ENCODE data around the gene IGFBP1.
A peak's percentile ranks its signal among the peaks of the same experiment; 100 is the strongest.

The IGFBP1 gene

DNA sequence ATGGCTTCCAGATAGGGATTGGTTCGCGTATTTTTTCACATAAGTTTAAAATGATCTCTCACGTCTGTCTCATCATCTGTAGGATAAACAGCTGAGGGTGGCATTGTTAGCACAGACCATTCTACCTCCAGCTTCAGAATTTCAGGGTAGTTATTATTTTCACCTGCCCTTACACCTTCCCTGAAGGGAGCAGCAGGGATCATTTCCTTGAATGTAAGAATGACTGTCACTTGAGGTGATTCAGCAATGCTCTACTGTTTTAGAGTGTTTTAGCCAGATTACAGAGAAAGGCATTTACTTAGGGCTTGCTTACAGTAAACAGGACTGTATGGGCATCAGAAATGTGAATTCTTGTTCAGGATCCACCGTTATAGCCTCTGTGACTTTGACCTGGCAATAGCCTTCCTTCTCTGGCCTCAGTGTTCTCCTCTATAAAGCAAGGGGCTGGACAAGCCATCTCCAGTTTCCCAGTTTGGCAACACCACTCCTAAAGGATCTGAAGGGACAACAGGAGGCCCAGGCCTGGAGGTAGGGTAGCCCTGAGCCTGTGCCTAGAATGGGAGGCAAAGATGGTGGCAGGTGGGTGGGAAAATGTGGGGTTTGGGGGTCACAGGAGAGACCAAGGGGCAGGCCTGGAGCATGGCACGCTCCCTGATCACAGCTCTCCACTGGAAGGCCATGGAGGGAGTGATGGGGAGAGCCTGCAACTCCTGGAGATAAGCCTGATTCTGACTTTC is 1.2 kb upstream of the IGFBP1 start:
- no peak for TF ChIP-seq POLR2A (IDR thresholded peaks at IDR 0.05; ENCODE audit: low read depth, low read length)
- DNase-seq (ENCODE audit: insufficient read length, low spot score), result no peak
- no peak for FAIRE-seq

DNA sequence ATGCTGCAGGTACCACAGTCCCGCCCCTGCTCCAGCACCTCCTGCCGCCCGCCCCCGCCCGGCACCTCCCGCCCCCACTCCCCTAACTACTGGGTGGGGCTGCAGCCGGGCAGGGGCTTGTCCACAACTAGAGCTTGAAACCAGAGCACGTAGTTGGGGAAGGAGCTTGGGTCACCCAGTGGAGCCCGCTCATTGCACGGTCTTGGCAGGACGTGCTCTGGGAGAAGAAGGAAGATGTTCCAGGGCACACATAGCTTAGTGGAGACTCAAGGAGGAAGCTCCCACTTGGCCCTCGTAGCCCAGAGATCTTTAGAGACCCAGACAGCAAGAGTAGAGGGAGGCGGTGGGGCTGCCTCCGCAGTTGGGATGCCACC is 692 bp downstream of the IGFBP1 start:
- DNase-seq (ENCODE audit: insufficient read length, low spot score) (no peak), FAIRE-seq (no peak)
- TF ChIP-seq POLR2A (IDR thresholded peaks at IDR 0.05; ENCODE audit: low read depth, low read length), result no peak

DNA sequence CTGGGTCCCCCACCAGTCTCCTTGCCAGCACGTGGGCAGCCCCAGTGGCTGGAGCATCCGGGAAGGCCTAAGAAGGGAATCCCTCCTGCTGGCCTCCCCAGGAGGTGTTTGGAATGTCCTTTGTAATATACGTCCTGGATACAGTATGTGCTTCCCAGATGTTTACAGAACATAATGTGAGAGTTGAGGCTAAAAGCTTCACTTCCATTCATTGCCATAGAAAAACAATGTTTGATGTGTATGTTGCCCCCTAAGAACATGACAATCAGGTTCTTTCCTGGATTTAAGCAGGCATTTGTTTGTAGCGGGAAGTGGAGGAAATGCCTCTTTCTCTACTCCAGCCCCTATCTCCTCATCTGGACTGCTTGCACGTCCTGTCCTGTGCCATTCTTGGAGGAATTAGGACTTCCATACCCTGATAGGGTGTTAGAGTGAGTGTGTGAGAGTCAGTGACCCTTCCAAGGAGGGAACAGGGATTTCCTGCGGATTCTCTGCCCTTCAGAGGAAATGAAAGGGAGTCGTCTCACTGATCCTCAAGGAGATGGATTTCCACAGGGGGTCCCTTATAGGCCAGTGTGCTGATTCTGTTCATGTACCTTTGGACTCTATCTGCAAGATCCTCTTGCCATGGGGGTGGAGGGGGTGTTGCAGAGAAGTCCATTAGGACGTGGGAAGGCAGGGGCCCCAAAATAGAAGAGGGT is 1.2 kb downstream of the IGFBP1 start:
- DNase-seq (ENCODE audit: insufficient read length, low spot score), result no peak
- no peak for FAIRE-seq

DNA sequence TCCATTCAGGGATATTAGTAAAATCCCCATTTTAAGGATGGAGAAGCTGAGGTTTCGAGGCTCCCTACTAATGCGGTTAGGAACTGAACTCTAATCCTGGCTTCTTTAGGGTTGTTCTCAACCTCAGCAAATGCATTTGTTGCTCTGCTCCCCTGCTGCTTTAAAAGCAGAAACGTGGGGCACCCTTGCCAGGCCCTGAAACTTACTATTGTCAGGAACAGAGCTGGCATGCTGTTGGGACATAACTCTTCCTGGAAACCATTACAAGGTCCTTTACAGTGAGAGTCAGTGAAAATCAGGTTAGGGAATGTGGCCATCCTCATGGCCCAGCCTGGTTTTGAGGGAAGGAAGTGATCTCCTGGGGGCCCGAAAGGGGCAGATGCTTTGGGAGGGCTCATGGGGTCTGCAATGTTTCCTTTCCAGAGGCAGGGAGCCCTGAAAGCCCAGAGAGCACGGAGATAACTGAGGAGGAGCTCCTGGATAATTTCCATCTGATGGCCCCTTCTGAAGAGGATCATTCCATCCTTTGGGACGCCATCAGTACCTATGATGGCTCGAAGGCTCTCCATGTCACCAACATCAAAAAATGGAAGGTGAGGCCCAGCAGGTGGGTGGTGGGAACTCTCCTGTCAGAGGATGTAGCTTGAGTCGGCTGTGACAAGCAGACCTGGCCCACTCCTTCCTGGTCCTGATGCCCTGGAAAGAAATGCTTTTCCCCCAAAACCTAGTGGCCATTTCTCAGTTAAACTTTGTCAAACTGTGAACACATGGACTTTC is 2.0 kb downstream of the IGFBP1 start:
- FAIRE-seq, result no peak
- no peak for TF ChIP-seq POLR2A (IDR thresholded peaks at IDR 0.05; ENCODE audit: low read depth, low read length)

More for the DNA sequence above, 1.2 kb downstream of the IGFBP1 start:
- no peak for TF ChIP-seq POLR2A (IDR thresholded peaks at IDR 0.05; ENCODE audit: low read depth, low read length)

DNA sequence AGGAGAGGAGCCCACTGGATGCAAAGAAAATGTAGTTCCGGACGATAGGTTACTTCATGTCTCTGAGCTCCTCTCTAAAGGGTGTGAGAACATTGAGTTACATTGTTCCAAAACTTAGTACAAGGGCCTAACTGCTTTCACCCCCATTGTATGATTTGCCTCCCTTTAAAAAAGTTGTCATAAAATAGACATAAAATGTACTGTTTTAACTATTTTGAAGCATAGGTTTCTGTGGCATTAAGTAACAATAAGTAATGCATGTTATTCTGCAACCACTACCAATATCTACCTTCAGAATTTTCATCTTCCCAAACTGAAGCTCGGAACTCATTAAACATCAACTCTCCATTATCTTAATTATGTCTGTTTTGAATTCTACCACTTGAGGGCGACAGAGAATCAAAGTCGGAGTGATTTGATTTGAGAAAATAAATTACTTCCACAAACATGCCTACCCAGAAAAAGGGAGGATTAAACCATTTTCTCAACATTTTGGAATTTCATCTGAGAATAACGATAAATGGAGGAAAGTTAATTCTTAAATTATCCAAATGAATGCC is 2.7 kb downstream of the IGFBP1 start:
- no peak for FAIRE-seq
- DNase-seq (ENCODE audit: insufficient read length, low spot score), result no peak
- TF ChIP-seq POLR2A (IDR thresholded peaks at IDR 0.05; ENCODE audit: low read depth, low read length), result no peak

More for the DNA sequence above, 2.0 kb downstream of the IGFBP1 start:
- DNase-seq (ENCODE audit: insufficient read length, low spot score), result no peak

DNA sequence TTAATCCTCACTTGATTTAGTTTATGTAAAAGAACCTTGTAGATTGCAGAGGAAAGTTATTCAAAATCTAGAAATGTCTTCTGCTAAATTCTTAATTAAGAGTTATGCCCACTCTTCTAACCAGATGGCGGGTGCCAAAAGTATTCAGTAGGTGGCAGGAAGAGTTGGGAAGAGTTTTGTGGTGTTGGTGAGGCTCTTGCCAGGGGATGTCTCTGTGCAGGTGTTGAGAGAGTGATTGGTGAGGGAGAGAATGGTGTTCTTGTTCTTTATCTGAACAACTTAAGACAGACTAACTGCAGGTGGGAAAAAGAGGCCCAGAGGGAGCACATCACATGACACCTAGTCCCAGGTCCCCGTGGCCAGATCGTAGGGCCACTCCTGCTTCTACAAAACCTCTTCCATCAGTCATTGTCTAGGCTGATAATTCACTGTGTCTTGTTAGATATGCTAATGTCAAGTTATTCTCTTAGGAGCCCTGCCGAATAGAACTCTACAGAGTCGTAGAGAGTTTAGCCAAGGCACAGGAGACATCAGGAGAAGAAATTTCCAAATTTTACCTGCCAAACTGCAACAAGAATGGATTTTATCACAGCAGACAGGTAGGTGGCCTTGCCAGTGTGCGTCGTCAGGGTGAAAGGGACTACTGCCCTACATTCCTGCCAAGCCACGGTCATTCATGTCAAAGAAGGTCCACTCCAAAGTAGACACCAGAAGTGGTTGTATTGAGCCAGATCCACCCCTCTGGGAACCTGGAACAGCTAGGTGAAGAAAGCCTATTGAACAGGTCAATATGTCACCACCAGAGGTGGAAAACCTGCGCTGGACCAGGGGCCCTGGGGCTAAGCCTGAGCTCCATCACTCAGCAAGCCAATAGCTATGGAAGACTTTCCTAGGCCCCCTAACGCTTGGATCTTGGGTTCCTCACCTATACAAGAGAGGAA is 3.4 kb downstream of the IGFBP1 start:
- FAIRE-seq, result no peak
- DNase-seq (ENCODE audit: insufficient read length, low spot score), result no peak
- TF ChIP-seq POLR2A (IDR thresholded peaks at IDR 0.05; ENCODE audit: low read depth, low read length), result no peak

DNA sequence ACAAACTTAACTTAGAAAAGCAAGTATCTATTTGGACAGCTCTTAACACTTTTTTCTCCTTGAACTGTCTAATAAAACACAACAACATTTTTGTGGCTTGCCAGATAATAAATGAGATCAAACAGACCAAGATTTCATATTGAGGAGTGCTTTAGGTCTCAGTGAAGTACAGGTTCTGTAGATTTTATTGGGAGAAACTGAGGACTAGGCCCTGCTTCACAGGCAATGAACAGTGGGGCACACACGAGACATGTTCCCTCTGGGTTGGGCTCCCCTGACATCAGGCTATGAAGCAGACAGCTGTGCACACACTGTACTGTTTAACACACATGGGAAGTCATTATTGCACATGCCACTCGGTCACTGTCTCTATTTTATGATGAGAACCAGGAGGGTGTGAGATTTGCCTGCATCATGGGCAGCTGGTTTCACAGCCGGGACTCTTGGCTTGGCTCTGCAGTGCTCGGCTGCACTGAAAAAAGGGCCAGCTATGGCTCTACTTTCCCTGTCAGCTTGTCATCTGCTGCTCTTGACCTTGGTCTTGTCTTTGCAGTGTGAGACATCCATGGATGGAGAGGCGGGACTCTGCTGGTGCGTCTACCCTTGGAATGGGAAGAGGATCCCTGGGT is 4.2 kb downstream of the IGFBP1 start:
- TF ChIP-seq POLR2A (IDR thresholded peaks at IDR 0.05; ENCODE audit: low read depth, low read length), result no peak
- DNase-seq (ENCODE audit: insufficient read length, low spot score) (no peak), FAIRE-seq (no peak)

DNA sequence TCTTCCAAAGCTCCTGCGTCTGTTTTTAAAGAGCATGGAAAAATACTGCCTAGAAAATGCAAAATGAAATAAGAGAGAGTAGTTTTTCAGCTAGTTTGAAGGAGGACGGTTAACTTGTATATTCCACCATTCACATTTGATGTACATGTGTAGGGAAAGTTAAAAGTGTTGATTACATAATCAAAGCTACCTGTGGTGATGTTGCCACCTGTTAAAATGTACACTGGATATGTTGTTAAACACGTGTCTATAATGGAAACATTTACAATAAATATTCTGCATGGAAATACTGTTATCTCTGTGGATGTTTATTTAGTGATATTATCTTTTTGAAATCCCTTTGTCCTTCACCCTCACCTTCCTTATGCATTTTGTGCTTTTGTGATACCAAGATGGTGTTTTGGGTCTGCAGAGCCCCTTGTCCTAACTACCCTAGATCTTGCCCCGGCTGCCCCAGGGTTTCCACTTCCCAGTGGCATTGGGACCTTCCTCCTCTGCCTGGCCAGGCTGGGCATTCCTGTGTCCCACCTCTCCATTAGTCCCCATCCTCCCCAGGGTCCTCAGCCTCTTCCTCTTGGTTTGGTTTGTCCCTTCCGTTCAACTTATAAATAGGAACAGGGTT is 5.2 kb downstream of the IGFBP1 start:
- FAIRE-seq, result no peak
- no peak for TF ChIP-seq POLR2A (IDR thresholded peaks at IDR 0.05; ENCODE audit: low read depth, low read length)

DNA sequence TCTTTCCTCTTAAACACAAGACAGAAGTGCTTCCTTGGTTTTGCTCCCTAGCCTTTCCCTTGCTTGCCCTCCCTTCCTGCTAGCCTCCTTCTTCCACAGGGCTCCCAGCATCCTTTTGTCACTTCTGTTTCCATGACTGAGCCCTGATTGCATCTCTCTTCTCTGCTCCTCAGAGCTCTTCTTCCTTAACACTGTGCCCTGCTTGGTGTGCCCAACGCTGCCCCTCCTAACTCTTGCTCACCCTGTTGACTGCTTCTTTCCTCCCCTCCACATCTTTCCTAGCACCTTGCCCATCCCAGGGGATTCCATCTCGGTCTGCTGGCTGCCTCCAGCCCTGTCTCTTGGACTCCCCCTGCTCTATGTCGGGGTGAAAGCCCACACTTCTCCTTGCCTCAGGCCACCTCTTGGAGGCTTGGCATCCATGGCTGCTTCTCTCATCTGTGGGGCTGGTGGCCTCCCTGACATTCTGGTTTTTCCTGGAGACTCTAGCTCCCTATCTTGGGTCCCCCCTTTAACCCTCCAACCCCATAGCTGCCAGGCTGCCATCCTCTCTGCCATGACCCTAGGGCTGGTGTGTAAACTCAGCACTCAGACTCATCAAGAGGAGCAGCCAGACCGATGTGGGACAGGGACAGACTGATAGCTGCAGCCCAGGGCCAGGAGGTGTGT is 5.8 kb downstream of the IGFBP1 start:
- no peak for TF ChIP-seq POLR2A (IDR thresholded peaks at IDR 0.05; ENCODE audit: low read depth, low read length)
- no peak for DNase-seq (ENCODE audit: insufficient read length, low spot score)
- no peak for FAIRE-seq

More for the DNA sequence above, 5.2 kb downstream of the IGFBP1 start:
- DNase-seq (ENCODE audit: insufficient read length, low spot score), result no peak

DNA sequence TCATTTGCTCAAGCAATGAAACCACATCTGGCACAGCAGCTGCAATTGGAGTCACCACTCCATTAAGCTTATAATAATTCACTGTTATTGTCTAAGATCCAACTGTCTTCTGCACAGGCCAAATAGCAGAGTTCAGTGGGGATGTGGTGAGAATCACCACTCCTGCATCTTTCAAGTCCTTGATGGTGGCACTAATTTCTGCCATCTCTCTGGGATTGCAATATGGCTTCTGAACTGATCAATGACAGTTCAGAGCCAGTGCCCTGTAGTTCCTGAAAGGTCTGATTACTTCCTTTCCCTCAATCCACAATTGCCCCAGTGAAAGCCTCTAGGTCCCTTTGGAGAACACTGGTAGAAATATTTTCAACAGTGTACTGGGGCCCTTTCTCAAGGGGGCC is 6.4 kb downstream of the IGFBP1 start:
- DNase-seq (ENCODE audit: insufficient read length, low spot score) (no peak), FAIRE-seq (no peak)
- no peak for TF ChIP-seq POLR2A (IDR thresholded peaks at IDR 0.05; ENCODE audit: low read depth, low read length)

DNA sequence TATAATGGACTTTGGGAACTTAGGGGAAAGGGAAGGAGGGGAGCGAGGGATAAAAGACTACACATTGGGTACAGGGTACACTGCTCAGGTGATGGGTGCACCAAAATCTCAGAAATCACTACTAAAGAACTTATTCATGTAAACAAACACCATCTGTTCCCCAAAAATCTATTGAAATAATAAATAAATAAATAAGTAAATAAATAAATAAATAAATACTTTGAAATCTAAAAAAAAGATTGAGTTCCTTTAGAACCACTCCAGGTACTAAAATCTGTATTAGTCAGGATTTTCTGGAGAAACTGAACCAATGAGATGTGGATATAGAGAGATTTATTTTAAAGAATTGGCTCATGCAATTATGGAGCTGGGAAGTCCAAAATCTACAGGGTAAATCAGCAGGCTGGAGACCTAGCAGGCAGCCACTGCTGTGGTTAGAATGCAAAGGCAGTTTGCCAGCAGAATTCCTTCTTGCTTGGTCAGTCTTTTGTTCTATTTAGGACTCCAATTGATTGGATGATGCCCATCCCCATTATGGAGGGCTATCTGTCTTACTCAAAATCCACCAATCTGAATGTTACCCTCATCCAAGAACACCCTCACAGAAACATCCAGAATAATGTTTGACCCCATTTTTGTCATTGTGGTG is 8.9 kb downstream of the IGFBP1 start:
- DNase-seq (ENCODE audit: insufficient read length, low spot score), result no peak
- no peak for TF ChIP-seq POLR2A (IDR thresholded peaks at IDR 0.05; ENCODE audit: low read depth, low read length)

More for the DNA sequence above, 8.9 kb downstream of the IGFBP1 start:
- peak; percentile 94 for FAIRE-seq
